KOPT-K1 (cell line): Measurements from ENCODE around the gene TMEM44.

ENCODE experiments used
- H3K27ac ChIP-seq: fragments of 200-600 bp; sonication (generic); 2 replicates; pipeline ENCODE4 v1.5.1; 2016; ENCODE audit warnings: antibody characterized with exemption, mild to moderate bottlenecking, low read depth, low read length; ENCODE audit not compliant: poor library complexity, severe bottlenecking
- H3K36me3 ChIP-seq: fragments of 200-600 bp; sonication (generic); 2 replicates; pipeline ENCODE4 v1.5.1; 2017; ENCODE audit warnings: antibody characterized with exemption, mild to moderate bottlenecking, low read length, moderate library complexity; ENCODE audit not compliant: insufficient read depth
- H3K9me3 ChIP-seq: fragments of 200-600 bp; sonication (generic); 2 replicates; pipeline ENCODE4 v1.5.1; 2017; ENCODE audit warnings: antibody characterized with exemption, low read length, mild to moderate bottlenecking; ENCODE audit not compliant: insufficient read depth, poor library complexity, severe bottlenecking

Gene TMEM44

GRCh38 chr3:194571491-194572142, 61.6 kb downstream of the TMEM44 start:
- Histone ChIP-seq H3K36me3 (no peaks in the 10 kb centered on the region), H3K9me3 (no peaks in the 10 kb centered on the region), H3K27ac (no peak overlapping the region)

GRCh38 chr3:194570898-194571297, 62.3 kb downstream of the TMEM44 start:
- Histone ChIP-seq H3K36me3 (no peaks in the 10 kb centered on the region), H3K9me3 (no peaks in the 10 kb centered on the region), H3K27ac (no peak overlapping the region)

- Histone ChIP-seq H3K9me3 (no peaks in the 10 kb centered on the region), H3K27ac (no peak overlapping the region), H3K36me3 (no peaks in the 10 kb centered on the region)
These were observed 63.0 kb downstream of the TMEM44 start for GRCh38 chr3:194570235-194570634.

- Histone ChIP-seq H3K27ac (no peak overlapping the region), H3K9me3 (no peaks in the 10 kb centered on the region), H3K36me3 (no peaks in the 10 kb centered on the region)
These were observed 64.0 kb downstream of the TMEM44 start for GRCh38 chr3:194569252-194569651.

- no peaks in the 10 kb centered on the region for H3K36me3 ChIP-seq
- H3K9me3 ChIP-seq = no peaks in the 10 kb centered on the region
- no peak overlapping the region for H3K27ac ChIP-seq
These were observed 67.5 kb downstream of the TMEM44 start for GRCh38 chr3:194565597-194566190.

- no peaks in the 10 kb centered on the region for H3K36me3 ChIP-seq
- no peak overlapping the region for H3K27ac ChIP-seq
These were observed 70.2 kb downstream of the TMEM44 start for GRCh38 chr3:194562986-194563385.

GRCh38 chr3:194561306-194561974, 71.8 kb downstream of the TMEM44 start:
- H3K9me3 ChIP-seq = no peaks in the 10 kb centered on the region
- no peak overlapping the region for H3K27ac ChIP-seq
- no peaks in the 10 kb centered on the region for H3K36me3 ChIP-seq

More at GRCh38 chr3:194562986-194563385, 70.2 kb downstream of the TMEM44 start:
- H3K9me3 ChIP-seq = no peaks in the 10 kb centered on the region

GRCh38 chr3:194560047-194560446, 73.2 kb downstream of the TMEM44 start:
- no peak overlapping the region for H3K27ac ChIP-seq
- no peaks in the 10 kb centered on the region for H3K9me3 ChIP-seq
- H3K36me3 ChIP-seq = no peaks in the 10 kb centered on the region

GRCh38 chr3:194559530-194559929, 73.7 kb downstream of the TMEM44 start:
- no peak overlapping the region for H3K27ac ChIP-seq
- H3K36me3 ChIP-seq = no peaks in the 10 kb centered on the region
- no peaks in the 10 kb centered on the region for H3K9me3 ChIP-seq

GRCh38 chr3:194556086-194557056, 76.8 kb downstream of the TMEM44 start:
- Histone ChIP-seq H3K9me3 (no peaks in the 10 kb centered on the region), H3K36me3 (no peaks in the 10 kb centered on the region), H3K27ac (peak overlapping the region; percentile 47)

- Histone ChIP-seq H3K9me3 (no peaks in the 10 kb centered on the region), H3K36me3 (no peaks in the 10 kb centered on the region), H3K27ac (no peak overlapping the region)
These were observed 77.8 kb downstream of the TMEM44 start for GRCh38 chr3:194555175-194556062.

- Histone ChIP-seq H3K27ac (no peak overlapping the region), H3K9me3 (no peaks in the 10 kb centered on the region), H3K36me3 (no peaks in the 10 kb centered on the region)
These were observed 78.6 kb downstream of the TMEM44 start for GRCh38 chr3:194554473-194555123.

- Histone ChIP-seq H3K36me3 (no peaks in the 10 kb centered on the region), H3K27ac (no peak overlapping the region), H3K9me3 (no peaks in the 10 kb centered on the region)
These were observed 80.8 kb downstream of the TMEM44 start for GRCh38 chr3:194552327-194552949.
